ENCODE data around the gene SLC22A31.
A peak's percentile ranks its signal among the peaks of the same experiment; 100 is the strongest.
"Not testable (repeated sequence)": the region's sequence is repeated elsewhere in the genome, so short reads cannot be mapped to it uniquely, and the experiment has no call there.

The SLC22A31 gene

GRCh38 chr16:89178453-89179147, 21.7 kb downstream of the SLC22A31 start:
- DNase-seq, result no peak

- DNase-seq, result no peak
Observed at GRCh38 chr16:89177501-89177900, 22.8 kb downstream of the SLC22A31 start.

- DNase-seq, result no peak
Observed at GRCh38 chr16:89176717-89177116, 23.6 kb downstream of the SLC22A31 start.

GRCh38 chr16:89176147-89176690, 24.1 kb downstream of the SLC22A31 start:
- DNase-seq, result no peak

- no peak for DNase-seq
Observed at GRCh38 chr16:89175280-89176146, 24.8 kb downstream of the SLC22A31 start.

- DNase-seq, result no peak
Observed at GRCh38 chr16:89174877-89175276, 25.5 kb downstream of the SLC22A31 start.

- DNase-seq, result no peak
Observed at GRCh38 chr16:89174055-89174827, 26.1 kb downstream of the SLC22A31 start.

- no peak for DNase-seq
Observed at GRCh38 chr16:89173174-89173921, 27.0 kb downstream of the SLC22A31 start.

- no peak for DNase-seq
Observed at GRCh38 chr16:89172528-89173173, 27.7 kb downstream of the SLC22A31 start.

GRCh38 chr16:89172171-89172527, 28.2 kb downstream of the SLC22A31 start:
- DNase-seq, result no peak

GRCh38 chr16:89171216-89172170, 28.8 kb downstream of the SLC22A31 start, which contains the start of gene CDH15:
TSS of gene CDH15 (plus strand) at chr16:89171748. CDS start at chr16:89171832, 84 bp downstream.
- DNase-seq, result peak; percentile 90

- no peak for DNase-seq
Observed at GRCh38 chr16:89170346-89171215, 29.8 kb downstream of the SLC22A31 start.

- no peak for DNase-seq
Observed at GRCh38 chr16:89169778-89170177, 30.6 kb downstream of the SLC22A31 start.

- DNase-seq, result no peak
Observed at GRCh38 chr16:89168381-89169189, 31.8 kb downstream of the SLC22A31 start.

GRCh38 chr16:89167425-89167941, 32.9 kb downstream of the SLC22A31 start:
- DNase-seq, result peak; percentile 82

- DNase-seq, result no peak
Observed at GRCh38 chr16:89166696-89167424, 33.5 kb downstream of the SLC22A31 start.

- DNase-seq, result not testable (repeated sequence)
Observed at GRCh38 chr16:89165681-89165979, 34.7 kb downstream of the SLC22A31 start.

Data from activated T-cell treated with anti-CD3 and anti-CD28 coated beads for 4 hours (primary cell).